Loucy (cell line): Measurements from ENCODE around the gene ATRNL1.

Experiments used
- CTCF ChIP-seq: fragments of 200-600 bp; sonication (generic); conservative IDR thresholded peaks from 2 replicates; pipeline ENCODE4 v1.5.1; 2014; ENCODE audit warnings: mild to moderate bottlenecking, antibody characterized with exemption, low read length
- EZH2phosphoT487 ChIP-seq: fragments of 200-600 bp; IDR thresholded peaks from 2 replicates; pipeline ENCODE4 v1.6.1; 2018; ENCODE audit warnings: antibody characterized with exemption, mild to moderate bottlenecking, moderate library complexity, borderline replicate concordance

GRCh38 chr10:115935731-115936130 lies 842.6 kb downstream of the ATRNL1 start:
- TF ChIP-seq CTCF (no peak), EZH2phosphoT487 (no peak)
